HG03025 (cell line): ENCODE data around the gene P2RX2.

Experiments
- ATAC-seq: cut with Tn5 transposase; IDR thresholded peaks from one replicate; pipeline ENCODE4 v1.9.1; 2021; ENCODE audit warnings: mild to moderate bottlenecking, moderate library complexity; ENCODE audit not compliant: unreplicated experiment, low FRiP score

The P2RX2 gene

DNA sequence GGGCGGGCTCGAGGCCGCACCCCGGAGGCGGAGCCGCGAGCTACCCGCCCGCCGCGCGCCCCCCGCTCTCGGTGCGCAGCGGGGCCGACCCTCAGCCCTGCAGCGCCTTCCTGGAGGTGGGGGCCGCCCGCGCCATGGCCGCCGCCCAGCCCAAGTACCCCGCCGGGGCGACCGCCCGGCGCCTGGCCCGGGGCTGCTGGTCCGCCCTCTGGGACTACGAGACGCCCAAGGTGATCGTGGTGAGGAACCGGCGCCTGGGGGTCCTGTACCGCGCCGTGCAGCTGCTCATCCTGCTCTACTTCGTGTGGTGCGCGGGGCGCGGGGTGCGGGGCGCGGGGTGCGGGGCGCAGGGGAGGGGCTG lies at the start of gene P2RX2:
Gene P2RX2, plus strand, starts transcription at position 94 of the 361 bp plus-strand sequence. Its CDS starts 41 bp downstream, at position 135.
- ATAC-seq: no peak

DNA sequence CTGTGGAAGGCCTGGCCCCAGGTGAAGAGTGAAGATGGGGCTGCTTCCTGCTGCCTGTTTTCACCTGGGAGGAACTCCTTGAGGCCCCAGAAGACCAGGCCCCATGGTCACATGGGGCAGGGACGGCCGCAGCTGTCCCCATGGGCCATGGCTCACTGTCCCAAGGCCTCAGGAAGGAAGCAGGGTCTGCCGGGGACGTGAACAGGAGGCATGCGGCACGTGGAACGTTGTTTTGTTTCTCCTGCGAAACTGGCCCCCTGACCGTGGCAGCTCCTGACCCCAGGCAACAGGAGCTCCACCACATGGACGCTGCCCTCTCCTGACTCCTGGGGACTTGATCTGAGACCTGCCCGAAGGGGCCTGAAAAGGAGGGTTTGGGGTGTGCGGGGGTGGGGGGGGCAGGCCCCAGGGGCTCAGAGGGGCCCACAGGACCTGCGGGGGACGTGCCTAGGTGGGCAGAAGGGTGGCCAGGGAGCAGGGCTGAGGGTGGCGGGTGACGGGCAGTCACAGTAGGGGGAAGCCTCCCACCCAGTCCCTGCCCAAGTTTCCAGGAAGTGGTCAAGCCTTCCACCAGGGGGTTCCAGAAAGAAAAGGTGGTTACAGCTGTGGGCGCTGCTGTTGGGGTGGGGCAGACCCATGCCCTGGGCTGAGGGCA lies 49.6 kb upstream of the P2RX2 start:
- ATAC-seq: no peak

- ATAC-seq: no peak
Observed at GRCh38 chr12:132569856-132570480, 48.6 kb upstream of the P2RX2 start.

DNA sequence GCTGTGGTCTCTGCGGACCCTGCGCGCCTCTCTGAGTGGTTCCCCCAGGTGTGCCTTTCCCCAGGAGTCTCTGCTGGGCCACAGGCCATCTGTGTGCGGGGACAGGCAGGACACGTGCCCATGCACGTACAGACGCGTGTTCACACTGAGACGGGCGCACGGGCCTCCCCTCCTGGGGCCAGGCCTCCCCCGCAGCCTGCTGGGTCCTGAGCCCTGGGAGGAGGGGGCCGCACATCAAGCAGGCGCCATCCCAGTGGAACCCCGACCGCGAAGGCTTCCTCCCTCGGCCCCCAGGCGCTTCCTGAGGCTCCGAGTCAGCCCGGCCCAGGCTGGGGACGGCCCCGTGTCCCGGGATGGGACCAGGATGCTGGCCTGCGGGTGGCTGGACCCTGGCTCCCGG lies 47.9 kb upstream of the P2RX2 start:
- no peak for ATAC-seq

- no peak for ATAC-seq
Observed at GRCh38 chr12:132571051-132571450, 47.5 kb upstream of the P2RX2 start.

- ATAC-seq: no peak
Observed at GRCh38 chr12:132571598-132571997, 47.0 kb upstream of the P2RX2 start.

- ATAC-seq: no peak
Observed at GRCh38 chr12:132572106-132572505, 46.5 kb upstream of the P2RX2 start.

DNA sequence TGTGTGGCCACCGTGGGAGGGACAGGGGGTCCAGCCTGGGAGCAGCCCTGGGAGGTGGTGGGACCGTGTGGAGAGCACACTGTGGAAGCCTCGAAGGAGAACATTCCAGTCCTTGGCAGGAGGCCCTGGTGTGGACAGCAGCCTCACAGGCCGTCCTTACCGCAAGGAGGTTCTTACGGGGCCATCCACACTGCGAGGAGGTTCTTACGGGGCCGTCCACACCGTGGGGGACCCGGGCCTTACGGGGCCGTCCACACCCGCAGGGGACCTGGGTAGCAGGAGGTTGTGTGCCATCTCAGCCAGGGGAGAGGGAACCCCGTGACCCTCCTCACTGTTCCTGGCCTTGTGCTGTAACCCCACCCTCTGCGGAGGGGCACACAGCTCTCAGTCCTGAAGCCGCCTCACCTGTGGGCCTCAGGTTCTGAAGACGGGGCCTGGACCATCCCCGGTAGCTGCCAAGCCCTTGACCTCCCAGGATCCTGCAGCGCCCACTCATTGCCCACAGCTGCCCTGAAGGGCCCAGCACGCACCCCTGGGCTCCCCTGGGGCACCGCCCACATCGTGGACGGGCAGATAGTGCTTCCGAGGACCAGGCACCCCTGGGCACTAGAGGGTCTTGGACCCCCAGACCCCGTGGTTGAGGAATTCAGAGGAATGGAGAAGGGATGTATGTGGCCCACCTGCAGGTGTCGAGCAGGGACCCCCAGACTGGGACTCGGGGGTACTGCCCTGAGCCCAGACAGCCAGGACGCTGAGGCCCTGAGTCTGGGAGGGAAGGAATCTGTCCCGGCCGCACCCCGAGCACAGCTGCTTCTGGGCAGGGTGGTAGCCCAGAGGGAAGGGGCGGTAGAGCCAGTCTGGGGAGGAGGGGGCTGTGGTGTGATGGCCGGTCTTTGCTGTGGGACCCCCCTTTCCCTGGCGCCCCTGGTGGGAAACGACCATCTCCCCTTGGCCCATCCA lies 45.5 kb upstream of the P2RX2 start:
- no peak for ATAC-seq

DNA sequence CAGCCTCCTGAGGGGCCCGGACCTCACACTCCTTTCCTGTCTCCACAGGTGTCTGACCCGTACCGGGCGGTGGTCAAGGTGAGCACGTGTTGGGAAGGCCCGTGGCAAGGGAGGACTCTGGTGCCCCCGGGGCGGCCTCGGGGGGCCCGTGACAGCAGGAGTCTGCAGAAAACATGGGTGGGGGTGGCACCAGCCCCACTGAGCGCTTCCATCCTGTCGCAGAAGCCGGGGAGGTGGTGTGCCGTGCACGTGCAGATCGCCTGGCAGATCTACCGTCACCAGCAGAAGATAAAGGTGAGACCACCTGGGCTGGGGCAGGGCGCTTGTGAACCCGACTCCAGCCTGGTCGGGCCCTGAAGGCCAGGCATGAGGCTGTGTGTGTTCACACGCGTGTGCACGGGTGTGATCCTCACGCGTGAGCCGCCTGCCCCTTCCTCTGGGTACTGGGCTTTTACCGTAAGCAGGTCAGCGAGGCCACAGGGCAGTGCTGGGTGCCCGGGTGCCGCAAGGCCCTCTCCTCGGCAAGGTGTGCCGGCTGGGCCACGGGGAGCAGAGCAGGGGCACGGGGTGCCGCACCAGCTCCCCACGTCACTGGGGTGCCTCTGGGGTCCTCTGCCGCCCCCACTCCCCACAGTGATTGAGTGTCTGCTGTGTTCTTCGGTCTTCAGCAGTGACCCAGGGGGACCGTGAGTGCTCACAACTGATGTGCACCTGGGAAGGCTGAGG lies 44.1 kb upstream of the P2RX2 start:
- ATAC-seq: no peak

DNA sequence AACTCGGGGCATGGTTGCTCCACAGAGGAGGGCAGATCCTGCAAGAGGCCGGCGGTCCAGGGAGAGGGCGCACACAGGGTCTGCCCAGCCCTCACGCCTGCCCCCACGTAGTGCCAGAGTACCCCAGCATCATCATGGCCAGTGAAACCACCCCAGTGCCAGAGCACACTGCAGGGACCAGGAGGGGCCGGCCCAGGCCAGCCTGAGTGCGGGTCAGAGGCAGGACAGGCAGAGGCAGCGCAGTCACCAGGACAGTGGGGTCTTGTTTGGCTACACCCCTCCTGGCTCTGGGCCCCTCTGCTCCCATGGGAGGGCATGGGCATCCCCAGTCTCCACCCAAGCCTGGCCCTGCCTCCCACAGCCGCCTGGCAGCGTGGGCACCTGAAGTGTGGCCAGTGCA lies 42.9 kb upstream of the P2RX2 start:
- ATAC-seq: no peak

DNA sequence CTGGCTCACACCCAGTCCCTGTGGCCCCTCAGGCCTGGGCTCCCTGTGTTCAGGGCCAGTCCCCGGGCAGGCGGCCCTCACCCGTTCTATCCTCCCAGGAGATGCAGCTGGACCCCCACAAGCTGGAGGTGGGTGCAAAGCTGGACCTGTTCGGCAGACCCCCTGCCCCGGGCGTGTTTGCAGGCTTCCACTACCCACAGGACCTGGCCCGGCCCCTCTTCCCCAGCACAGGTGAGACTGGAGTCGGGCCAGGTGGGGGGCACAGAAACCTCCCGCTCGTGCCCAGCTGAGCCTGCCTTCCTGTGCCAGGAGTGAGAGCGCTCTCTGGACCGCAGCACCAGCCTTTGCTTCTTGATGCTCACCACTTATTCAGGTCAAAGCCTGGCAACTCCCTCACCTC lies 41.9 kb upstream of the P2RX2 start:
- no peak for ATAC-seq

- no peak for ATAC-seq
Observed at GRCh38 chr12:132577191-132577920, 41.2 kb upstream of the P2RX2 start.

- no peak for ATAC-seq
Observed at GRCh38 chr12:132578118-132578517, 40.5 kb upstream of the P2RX2 start.

GRCh38 chr12:132578826-132579225 lies 39.8 kb upstream of the P2RX2 start:
- no peak for ATAC-seq

DNA sequence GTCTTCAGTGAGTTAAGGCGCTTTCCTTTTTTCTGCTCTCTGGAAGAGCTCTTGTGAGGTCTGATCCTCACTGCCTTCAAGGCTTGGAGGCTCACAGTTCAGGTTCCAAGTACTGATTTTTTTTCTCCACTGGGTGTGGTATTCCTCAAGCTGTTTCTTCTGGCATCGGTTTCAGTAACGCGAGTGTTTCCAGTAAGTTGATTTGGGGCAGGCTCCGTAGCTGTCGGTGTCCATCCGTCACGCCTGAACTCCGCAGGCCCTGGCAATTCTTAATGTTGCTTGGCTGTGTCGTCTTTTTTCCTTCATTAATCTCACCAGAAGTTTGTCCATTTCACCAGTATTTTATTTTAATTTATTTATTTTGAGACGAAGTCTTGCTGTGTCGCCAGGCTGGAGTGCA lies 38.8 kb upstream of the P2RX2 start:
- ATAC-seq: no peak

GRCh38 chr12:132580701-132581292 lies 37.8 kb upstream of the P2RX2 start:
- no peak for ATAC-seq

DNA sequence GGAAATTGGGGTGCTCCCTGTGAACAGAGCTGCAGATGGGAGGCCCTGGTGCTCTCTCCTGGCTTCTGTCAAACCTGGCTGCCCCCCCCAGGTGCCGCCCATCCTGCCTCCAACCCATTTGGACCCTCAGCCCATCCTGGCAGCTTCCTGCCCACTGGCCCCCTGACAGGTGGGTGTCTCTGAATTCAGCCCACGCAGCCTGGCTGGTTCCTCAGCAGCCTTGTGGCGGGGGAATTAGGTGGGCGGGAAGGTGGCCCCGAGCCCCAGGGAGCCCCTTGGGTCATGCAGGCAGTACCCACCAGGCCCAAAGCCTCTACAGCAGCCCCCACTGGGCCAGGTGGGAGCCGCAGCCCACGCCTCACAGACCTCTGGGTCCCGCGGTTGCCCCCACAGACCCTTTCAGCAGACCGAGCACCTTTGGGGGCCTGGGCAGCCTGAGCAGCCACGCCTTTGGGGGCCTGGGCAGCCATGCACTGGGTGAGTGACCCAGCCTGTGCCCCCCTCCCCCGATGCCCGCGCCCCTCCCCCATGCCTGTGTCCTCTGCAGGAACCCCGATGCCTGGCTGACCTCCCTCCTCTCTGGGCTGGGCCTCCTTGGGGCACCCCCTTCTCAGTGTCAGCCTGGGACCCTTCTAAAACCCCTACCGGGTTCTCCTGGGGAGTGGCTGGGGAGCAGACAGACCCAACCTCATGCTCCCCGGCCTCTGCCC lies 37.1 kb upstream of the P2RX2 start:
- no peak for ATAC-seq

GRCh38 chr12:132582058-132582420 lies 36.5 kb upstream of the P2RX2 start:
- no peak for ATAC-seq
